ENCODE measurements around the gene TRIO. TPM values are rescaled to one million over a fixed set of nuclear protein-coding genes. Genes with fewer than 3 reads are reported as not detected.

The TRIO gene
- total and polyA plus RNA-seq, 2 of the 8 experiments (the other 6 are each of a cell fraction or from before 2014, with no cell fraction given): 35.1 to 69.1 TPM

DNA sequence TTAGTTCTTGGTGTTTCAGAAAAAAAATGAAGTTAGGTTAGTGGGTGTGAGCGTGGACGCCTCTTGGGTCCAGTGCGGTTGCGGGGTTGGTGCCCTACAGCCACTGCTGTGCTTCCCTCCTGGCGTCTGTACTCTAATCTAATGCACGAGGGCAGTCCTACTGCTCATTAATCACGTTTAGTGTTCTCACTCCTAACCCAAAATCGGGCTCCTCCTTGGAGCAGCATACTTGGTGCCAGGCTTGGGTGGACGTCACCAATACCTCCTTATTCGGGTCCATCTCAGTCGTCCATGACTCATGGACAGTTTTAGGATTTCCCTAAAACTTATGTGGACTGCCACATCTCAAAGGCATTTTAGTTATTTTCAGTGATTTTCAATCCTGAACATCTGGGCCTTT, 41.6 kb downstream of the TRIO start:
- H2AFZ ChIP-seq (ENCODE audit: low read length): no peak overlapping the region
- no peaks in the 10 kb centered on the region for H3K27me3 ChIP-seq (replicated peaks in 1 of 4; ENCODE audit: control insufficient read depth in 3 of 4, extremely low read depth in 1 of 4, insufficient read depth in 3 of 4, low read length in 3 of 4)
- H2AK5ac ChIP-seq (ENCODE audit: low read depth, low read length): no peak overlapping the region
- H3K23ac ChIP-seq (ENCODE audit: insufficient read length): no peak overlapping the region
- H4K91ac ChIP-seq (replicated peaks; ENCODE audit: insufficient read length, low read length): no peak overlapping the region
- no peak overlapping the region for H4K8ac ChIP-seq (ENCODE audit: extremely low read depth, insufficient read depth, low read length)
- no peak overlapping the region for H3K14ac ChIP-seq (ENCODE audit: insufficient read length)
- peaks cover 3 to 96% of the 10 kb centered on the region in 2 experiments; a peak in 3 of 4 replicates for H3K79me2 ChIP-seq (ENCODE audit: control insufficient read depth in 1 of 2, insufficient read depth in 2 of 2, low read length in 2 of 2)
- H3K9me3 ChIP-seq (ENCODE audit: insufficient read depth in 2 of 2, low read depth in 1 of 2, low read length in 1 of 2): no peaks in the 10 kb centered on the region
- ChIA-PET CTCF (ENCODE audit: partially characterized antibody) (interaction anchor here (0.8 to 1.0 kb wide), 3 partner anchors 11 to 14 kb away, joined by 3 to 4 read pairs (median 3); no protein-coding TSS in a partner anchor), POLR2A (ENCODE audit: partially characterized antibody) (interaction anchor here (1.0 to 1.3 kb wide), 2 partner anchors 9 to 10 kb away, joined by 3 read pairs; no protein-coding TSS in a partner anchor)
- no peak overlapping the region for H3K4me2 ChIP-seq (ENCODE audit: insufficient read depth in 1 of 2, low read depth in 2 of 2, low read length in 2 of 2)
- H3K18ac ChIP-seq (ENCODE audit: extremely low read depth, low read length): no peak overlapping the region
- H4K5ac ChIP-seq (ENCODE audit: insufficient read length, low read depth, low read length): no peak overlapping the region
- H4K20me1 ChIP-seq (replicated peaks in 1 of 2; ENCODE audit: control insufficient read depth in 1 of 2, insufficient read depth in 2 of 2, low read length in 2 of 2): peaks cover 19 to 38% of the 10 kb centered on the region in 2 experiments
- no peak overlapping the region for H3K27ac ChIP-seq (ENCODE audit: low read depth, low read length)
- peaks cover 5 to 16% (median 11%) of the 10 kb centered on the region in 4 experiments; a peak in 6 of 7 replicates for H3K4me1 ChIP-seq (replicated peaks in 1 of 4; ENCODE audit: control insufficient read depth in 3 of 4, insufficient read depth in 4 of 4, low read length in 3 of 4)
- H2BK120ac ChIP-seq (replicated peaks; ENCODE audit: low read depth, low read length): no peak overlapping the region
- H2BK15ac ChIP-seq (ENCODE audit: low read length): no peak overlapping the region
- H3K23me2 ChIP-seq (ENCODE audit: low read depth, low read length): no peaks in the 10 kb centered on the region
- FAIRE-seq (no peak), DNase-seq (ENCODE audit: low read depth in 1 of 2, low spot score in 2 of 2) (no peak)
- no peak overlapping the region for H2BK5ac ChIP-seq (ENCODE audit: low read depth, low read length)
- no peak overlapping the region for H3K56ac ChIP-seq (replicated peaks; ENCODE audit: insufficient read length, low read depth, low read length)
- H3K9ac ChIP-seq (replicated peaks in 1 of 4; ENCODE audit: extremely low read depth in 1 of 4, low read depth in 3 of 4, low read length in 3 of 4): no peak overlapping the region
- no peaks in the 10 kb centered on the region for H3K36me3 ChIP-seq (ENCODE audit: control insufficient read depth in 2 of 4, insufficient read depth in 4 of 4, low read length in 3 of 4)
- no peak overlapping the region for H2BK12ac ChIP-seq (ENCODE audit: low read depth, low read length)
- H3K4me3 ChIP-seq (ENCODE audit: extremely low read depth in 1 of 4, insufficient read depth in 2 of 4, low read depth in 3 of 4, low read length in 4 of 4): no peak overlapping the region
- H3K4ac ChIP-seq (replicated peaks; ENCODE audit: insufficient read length, low read depth, low read length): no peak overlapping the region
- 88% methylated on average over 11 of the region's 11 CpGs; no CpG with 5 or more reads in 1 of the 2 experiments for WGBS, 2 experiments (ENCODE audit: extremely low coverage in 1 of 2, insufficient coverage in 1 of 2, insufficient read length in 1 of 2, insufficient replicate concordance in 2 of 2, low coverage in 1 of 2, low lambda C conversion rate in 2 of 2, missing lambda C conversion rate in 1 of 2)
- H2BK20ac ChIP-seq (ENCODE audit: low read length): no peak overlapping the region
- peaks cover 4% of the 10 kb centered on the region for H3K79me1 ChIP-seq (ENCODE audit: low read depth, low read length)
- no peak for TF ChIP-seq RNF2 (IDR thresholded peaks at IDR 0.05; ENCODE audit: borderline replicate concordance, low read depth, low read length, missing control alignments, poor library complexity, severe bottlenecking)
- TF ChIP-seq YY1 (IDR thresholded peaks at IDR 0.05; ENCODE audit: low read depth, low read length): no peak
- no peak for TF ChIP-seq CTBP2 (IDR thresholded peaks at IDR 0.05; ENCODE audit: borderline replicate concordance, insufficient read depth, insufficient read length, low read length)
- no peak for TF ChIP-seq EZH2 (IDR thresholded peaks at IDR 0.05; ENCODE audit: low read depth, low read length, severe bottlenecking)
- no peak for TF ChIP-seq ASH2L (IDR thresholded peaks at IDR 0.05; ENCODE audit: low read length)
- TF ChIP-seq POLR2A (IDR thresholded peaks at IDR 0.05; ENCODE audit: control extremely low read depth in 1 of 2, low read depth in 2 of 2, low read length in 2 of 2): no peak
- TF ChIP-seq KDM5A (IDR thresholded peaks at IDR 0.05; ENCODE audit: low read length): no peak
